UCSD-AML1 (cell line): ENCODE measurements around the gene MCF2L.

ENCODE experiments used
- DNase-seq: peaks from one replicate; lab custom pipeline; 2025; ENCODE audit not compliant: unreplicated experiment; lab: John Stamatoyannopoulos, UW

MCF2L gene

DNA sequence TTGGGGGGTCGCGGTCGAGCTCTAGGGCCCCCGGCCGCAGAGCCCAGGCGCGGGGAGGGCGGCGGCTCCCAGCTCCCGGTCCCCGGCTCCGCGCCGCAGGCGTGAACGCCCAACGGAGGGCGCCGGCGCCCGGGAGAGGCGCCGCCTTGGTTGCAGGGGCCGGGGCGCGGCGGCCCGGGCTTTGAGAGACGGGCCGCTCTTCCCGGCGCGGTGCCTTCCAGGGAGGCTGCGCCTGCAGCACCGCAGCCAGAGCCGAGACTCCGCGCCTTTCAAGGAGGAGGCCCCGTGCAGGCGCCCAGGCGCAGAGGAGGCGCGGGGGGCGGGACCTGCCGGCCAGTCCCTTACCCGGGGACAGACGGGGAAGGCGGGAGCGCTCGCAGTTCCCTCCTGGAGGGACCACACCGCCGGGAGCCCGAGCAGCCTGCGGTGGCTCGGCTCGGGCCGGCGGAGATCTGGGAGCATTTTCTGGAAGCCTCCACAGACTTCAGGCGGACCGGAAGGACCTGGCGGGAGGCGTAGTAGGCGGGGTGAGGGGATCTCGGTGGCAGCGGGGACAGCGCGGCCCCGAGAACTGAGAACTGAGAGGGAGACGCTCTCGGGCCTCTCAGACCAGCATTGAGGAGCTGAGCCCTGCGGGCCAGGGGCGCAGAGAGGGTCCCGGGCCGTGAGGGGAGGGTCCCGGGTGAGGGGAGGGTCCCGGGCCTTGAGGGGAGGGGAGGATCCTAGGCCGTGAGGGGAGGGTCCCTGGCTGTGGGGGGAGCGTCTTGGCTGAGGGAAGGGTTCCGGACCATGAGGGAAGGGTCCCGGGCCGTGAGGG is 25.5 kb upstream of the MCF2L start:
- DNase-seq: no peak

DNA sequence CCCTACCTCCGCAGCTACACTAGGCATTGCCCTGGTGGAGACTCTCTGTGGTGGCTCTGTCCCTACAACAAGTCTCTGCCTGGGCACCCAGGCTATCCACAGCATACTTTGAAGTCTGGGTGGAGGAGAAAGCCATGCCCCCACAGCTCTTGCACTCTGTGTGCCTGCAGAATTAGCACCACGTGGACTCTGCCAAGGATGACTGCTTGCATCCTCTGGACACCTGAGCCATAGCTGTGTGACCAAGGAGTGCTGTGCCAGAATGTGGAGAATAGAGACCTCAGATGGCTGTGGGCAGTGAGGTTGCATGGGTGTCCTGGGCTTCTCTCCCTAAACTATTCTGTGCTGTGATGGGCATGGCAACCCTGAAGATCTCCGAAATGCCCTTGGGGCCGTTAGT is 21.2 kb upstream of the MCF2L start:
- DNase-seq: no peak

DNA sequence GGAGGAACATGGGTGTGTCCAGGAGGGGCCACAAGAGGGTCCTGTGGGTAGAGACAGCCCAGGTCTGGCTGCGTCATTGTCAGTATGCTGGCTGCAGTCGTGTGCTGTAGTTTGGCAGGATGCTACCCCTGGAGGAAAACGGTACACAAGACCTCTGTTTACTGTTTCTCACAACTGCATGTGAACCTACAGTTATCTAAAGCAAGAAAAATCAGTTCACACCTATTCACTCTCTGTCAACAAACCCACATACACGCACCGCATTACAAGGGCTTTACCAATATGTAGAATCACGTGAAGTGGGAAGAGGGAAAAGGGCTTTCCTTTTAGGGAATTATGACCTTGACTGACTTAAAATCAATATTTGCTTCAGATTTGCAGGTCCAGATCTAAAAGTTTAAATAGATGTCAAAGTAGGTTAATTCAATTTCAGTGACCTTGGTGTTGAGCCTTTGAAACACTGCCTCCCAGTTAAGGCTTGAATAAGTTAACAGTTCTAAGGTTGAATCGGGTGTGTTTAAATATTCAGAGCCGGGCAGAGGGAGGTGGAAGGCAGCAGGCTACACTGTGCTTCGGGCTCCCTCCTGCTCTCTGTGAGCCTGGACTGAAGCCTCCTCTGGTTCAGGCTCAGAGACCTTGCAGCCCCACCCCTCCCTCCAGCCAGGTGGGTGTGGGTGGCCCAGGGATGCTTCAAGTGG is 17.2 kb upstream of the MCF2L start:
- no peak for DNase-seq

DNA sequence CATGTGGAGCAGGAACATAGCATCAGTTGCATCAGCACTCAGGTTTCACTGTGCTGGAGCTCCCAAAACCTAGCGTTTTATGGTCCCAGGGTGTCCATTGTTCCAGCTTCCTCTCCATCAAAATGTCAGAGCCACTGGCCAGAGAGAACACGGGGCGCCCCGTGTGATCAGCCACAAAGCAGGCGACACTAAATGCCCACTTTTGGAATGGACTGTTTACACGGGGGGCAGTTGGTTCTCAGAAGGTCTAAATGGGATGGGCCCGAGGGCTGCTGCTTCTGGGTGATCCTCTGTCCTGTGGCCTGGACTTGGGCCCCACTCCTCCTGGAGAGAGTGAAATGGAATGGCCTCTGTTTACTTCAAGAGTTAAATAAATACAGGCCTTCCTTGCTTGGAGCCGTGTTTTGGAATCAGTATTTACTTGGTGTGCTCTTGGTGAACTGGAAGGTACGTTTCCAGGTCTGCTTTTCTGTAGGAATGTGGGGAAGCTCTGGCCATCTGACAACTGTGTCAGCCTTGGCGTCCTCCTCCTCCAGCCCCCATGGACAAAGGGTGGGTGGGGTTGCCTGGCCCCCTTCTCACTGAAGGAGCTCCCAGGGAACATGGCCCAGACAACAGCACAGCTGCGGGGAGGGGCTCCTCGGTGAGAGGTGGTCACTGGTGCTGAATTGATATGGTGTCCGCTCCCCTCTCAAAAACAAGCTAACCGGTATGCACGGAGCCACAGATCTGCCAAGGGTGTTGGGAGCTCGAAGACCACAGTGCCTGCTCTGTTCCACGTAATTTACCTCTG is 16.1 kb upstream of the MCF2L start:
- no peak for DNase-seq

DNA sequence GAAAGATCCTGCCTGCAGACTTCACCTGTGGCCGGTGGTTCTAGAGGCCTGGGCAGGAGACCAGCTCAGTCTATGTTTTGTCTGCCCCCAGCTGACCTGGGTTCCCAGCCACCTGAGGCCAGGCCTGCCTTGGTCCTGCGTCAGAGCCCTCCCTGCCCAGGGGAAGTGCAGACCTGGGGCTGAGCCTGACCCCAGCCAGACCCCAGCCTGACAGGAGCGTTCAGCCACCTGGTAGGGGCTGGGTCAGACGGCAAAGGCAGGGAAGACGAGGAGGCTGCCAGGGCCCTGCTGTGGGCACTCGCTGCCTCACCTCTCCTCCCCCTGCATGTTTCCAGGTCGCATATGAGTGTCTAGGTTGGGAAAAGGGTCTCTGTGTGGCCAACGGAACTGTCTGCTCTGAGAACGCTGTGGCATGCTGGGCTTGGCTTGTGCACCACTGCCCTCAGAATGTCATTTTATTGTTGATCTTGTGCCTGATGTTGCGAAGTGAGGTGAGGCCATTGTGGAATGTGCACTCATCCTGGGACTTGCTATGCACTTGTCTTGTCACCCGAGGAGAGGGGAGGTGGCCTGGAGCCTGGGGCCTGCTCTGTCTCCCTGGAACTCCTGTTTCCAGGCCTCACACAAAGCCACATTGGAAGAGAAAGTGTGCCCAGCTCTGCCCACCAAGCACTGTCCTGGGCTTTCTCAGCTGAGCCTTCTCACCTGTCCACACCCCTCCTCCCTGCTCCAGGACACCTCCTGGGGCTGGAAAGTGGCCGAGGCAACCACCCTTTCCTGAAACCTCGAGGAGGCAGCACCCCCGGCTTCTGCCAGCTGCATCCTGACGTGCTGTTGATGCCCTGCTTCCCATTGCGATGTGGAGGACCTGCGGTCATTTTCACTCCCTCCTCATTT is 15.2 kb upstream of the MCF2L start:
- no peak for DNase-seq

DNA sequence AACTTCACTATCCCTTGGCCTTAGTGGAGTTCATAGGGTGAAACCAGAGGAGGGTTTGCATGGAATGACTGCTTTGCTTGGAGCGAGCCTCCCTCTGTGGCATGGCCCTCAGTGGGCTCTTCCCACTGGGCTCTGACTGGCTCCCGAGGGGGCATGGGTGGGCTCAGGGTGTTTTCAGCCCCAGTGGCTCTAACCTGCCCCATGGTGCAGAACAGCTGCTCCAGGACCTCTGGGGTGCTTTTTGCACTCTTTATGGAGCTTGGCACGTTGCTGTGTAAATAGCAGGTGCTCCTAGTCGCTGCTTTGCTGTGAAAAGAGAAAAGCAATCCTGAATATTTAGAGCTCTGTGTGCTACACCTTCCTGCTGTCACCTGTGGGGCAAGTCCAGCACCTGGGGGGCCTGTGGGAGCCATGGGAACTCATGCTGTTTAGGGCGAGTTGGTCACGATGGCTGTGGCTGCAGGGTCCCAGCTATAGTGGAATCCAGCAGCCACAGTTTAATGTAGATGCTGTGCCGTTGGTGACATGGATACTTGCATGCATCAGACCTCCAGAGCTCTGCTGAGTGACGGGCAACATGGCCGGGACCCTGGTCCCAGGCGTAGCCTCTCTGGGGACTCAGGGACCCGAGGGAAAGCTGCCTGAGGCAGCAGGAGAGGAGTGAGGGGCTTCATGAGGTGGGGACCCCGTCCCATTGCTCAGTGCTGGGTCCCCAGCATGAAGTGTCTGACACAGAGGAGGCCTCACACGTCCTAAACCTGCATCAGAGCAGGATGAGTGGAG is 14.3 kb upstream of the MCF2L start:
- no peak for DNase-seq

DNA sequence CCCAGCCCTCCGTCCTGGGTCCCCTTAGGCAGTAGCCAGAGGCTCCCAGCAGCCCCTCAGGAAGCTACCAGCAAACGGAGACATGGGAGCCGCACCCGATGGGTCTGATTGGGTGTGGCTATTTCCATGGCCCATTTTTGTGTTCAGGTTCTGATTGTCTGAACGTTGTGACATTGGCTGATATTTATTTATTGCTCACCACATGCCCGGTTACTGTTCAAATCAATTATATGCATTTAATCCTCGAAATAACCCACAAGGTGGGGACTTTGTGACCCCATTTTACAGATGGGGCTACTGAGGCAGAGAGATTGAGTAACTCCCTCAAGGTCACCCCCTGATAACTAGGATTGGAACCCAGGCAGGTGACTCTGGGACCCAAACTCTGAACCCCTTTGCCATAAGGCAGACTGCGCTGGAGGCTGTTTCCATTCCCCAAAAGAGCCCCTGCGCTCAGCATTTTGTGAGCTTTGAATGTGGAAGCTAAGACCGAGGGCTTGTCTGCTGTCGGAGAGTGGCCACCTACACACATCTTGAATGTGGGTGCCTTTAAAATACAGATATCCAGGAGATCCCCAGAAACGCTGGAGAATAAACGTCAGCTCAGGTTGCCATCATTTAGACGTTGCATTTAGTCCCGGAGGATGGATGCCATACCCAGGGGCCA is 13.6 kb upstream of the MCF2L start:
- no peak for DNase-seq

DNA sequence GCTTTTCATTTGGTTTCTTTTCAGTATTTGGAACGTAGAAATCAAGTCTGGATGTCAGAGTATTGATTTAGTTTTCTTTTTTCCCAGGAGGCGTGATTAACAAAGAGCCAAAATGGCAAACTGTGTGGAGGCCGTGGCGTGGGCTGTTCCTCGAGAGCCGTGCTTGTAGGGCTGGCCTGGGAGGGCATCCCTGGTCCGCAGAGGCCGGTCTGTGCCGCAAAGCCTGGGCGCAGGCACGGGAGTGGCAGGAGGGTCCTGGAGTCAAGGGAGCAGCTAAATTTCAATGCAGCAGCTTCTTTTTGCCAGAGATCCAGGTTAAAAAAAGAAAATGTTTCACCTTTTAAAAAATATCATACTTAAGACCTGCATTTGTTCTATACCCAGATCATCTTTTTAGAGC is 13.1 kb upstream of the MCF2L start:
- DNase-seq: no peak

DNA sequence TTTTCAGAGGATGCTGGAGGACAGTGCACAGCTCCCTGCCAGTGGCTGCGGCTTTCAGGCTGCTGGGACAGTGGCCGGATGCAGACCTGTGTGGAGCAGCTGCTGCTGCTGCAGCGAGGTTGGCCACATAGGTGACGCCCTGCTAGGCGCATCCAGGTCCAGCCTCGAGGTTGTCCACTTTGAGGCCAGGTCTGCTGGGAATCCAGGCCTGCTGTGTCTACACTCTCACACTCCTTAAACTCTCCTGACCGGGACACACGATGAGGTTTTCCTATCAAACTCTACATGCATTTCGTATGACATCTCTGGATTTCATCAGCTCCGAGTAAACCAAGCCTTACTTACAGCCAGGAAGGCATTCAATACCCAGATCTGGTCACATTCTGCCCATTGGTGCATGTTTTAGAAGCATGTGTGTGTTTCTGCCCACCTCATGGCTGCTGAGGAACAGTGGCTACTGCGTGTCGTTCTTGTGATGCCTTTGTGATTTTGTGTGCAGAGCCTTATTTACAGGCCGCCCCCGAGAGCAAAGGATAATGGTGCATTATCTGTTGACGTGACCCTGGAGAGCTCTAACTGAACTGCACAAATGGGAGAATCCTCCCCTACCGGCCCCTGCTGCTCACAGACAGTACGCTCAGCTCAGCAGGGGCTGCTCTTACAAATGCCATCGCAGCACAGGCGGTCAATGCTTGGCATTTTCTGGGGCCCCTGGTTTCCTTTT is 12.3 kb upstream of the MCF2L start:
- DNase-seq: no peak

DNA sequence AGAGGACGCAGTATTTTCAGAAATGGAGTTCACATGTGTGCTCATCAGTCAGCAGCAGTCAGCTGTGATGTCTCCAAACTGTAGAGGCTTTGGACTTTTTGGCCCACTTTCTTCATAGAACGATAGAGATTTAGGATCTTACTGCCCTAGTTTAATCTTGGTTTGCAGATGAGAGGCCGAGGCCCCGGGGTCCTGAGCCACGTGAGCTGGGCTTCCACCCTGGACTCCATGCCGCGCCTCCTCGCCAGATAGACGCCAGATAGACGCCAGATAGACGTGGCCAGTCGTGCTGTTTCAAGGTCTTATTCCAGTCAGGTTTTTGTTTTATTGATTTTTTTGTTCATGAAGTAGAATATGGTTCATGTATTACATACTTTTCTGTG is 11.7 kb upstream of the MCF2L start:
- no peak for DNase-seq

DNA sequence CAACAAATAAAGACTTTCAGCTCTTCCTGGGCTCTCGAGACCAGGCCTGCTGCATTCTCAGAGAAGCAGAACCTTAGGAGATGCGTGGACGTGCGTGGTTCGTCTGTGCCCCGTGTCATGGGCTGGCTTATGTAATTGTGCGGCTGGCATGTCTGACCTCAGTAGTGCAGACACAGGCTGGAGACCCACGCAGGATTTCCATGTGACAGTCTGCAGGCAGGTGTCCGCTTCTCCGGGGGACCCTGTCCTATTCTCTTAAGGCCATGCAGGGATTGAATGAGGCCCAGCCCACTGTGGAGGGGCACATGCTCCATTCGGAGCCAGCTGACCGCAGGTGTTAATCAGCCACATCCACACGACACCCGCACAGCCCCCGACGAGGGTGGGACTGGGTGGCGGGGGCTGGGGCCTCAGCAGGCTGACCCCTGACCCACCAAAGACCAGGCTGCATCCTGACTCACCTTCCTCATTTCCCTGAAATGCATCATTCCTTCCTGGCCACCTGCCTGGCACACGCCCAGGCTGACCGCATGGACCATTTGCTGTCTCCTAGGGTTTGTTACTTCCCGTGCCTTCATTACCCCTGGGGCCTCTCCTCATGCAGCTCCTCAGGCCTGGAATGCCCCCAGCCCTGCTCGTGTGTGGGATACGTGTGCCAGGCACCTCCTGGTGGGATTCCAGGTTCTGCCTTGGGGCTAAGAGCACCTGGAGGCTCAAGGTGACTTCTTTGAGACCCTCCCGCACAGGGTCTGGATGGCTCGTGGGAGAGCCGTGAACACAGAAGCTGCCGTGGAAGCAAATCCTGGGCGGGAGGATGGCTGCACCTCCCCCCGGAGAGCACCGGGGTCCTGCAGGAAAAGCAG is 10.7 kb upstream of the MCF2L start:
- no peak for DNase-seq

DNA sequence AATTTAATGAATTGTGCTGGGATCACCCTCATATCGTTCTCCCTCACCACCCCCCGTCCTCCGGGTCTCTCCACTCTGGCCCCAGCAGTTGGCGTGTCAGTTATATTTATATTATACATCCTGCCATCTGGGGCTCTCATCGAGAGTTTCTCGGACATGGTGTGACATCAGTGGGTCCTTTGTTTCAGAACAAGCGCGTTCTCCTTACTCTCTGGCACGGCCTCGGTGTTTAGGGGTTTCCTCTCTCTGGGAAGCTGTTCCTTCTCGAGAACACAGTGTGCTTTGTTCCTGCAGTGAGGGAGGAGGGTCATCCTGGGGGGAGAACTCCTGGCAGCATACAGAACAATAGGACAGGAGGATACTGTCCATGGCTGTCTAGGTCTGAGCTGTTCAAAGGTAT is 9.8 kb upstream of the MCF2L start:
- DNase-seq: no peak

DNA sequence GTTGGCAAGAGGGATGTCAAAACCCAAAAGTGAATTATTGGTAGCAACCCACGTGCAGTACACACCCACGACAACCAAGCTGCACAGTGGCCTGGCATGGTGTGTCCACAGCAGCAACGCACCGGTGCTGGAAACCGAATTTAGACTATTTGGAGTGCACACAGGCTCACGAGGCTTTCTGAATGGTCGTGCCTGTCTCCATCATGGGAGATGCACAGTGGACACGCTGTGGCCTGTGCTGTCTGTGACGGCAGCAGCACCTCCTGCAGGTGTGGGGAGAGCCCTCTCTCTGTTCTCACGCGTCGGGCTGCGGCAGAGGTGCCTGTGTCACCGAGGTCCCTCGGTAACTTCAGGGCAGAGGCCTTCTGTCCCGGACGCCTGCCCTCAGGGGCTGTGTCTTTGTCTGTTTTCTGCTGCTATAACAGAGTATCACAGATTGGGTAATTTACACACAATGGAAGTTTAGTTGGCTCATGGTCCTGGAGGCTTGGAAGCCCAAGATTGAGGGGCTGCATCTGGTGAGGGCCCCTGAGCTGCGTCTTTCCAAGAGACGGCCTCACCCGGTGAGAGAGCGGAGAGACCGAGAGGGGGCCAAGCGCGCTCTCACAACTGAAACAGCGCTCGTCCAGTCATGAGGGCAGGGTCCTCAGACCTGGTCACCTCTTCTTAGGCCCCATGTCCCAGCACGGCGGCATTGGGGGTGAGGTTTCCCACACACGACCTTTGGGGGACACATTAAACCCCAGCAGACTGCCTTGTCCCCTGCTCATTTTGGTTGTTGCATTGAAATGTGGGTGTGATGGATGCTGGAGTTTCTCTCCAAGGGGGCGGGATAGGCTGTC is 9.1 kb upstream of the MCF2L start:
- DNase-seq: no peak

DNA sequence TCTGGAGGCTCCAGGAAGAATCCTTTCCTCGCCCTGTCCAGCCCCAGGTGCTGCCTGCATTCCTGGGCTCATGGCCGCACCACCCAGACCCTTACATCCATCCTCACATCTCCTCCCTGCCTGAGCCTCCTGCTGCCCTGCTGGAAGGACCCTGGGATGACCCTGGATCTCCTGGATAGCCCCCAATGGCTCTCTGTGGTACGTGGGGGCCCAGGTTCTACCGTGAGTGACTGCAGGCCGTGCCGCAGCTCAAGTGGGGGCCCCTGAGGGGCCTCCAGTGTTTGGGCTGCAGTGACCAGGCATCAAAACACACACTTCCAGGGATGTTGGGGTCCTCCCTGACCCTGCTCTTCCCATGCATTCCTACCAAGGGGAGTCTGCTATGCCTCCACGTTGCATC is 8.3 kb upstream of the MCF2L start:
- DNase-seq: no peak

DNA sequence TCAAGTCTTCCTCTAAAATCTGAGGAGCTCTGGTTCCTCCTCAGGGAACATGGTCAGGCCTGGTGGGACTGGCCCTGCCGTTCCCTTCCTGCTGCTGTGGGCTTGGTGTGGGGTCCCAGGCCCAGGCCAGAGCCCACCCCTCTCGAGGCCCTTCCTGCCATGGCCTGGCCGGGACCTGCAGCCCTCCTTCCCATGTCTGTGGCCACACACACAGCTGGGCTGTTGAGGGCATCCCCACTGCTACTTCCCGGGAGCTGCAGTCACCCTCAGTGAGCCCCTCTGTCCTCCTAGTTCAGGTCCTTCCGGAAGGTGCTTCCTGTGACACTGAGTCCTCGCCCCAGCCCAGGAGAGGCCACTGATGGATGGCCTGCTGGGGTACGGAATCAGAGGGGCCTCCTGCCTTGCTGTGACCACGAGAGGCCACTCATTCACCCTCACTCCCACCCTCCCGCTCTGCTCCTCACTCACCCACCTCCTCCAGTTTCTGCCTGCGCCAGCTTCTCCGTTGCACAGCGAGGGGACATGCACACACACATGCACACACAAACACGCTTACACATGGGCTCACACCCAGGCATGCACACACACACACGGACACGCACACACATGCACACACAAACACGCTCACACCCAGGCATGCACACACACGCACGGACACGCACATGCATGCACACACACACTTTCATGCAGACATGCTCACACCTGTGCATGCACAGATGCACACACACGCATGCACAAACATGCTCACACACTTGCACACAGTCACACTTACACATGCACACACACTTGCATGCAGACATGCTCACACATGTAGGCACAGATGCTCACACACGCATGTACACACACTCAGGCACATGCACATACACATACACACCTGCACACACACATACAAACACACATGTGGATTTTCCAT is 7.3 kb upstream of the MCF2L start:
- DNase-seq: no peak

DNA sequence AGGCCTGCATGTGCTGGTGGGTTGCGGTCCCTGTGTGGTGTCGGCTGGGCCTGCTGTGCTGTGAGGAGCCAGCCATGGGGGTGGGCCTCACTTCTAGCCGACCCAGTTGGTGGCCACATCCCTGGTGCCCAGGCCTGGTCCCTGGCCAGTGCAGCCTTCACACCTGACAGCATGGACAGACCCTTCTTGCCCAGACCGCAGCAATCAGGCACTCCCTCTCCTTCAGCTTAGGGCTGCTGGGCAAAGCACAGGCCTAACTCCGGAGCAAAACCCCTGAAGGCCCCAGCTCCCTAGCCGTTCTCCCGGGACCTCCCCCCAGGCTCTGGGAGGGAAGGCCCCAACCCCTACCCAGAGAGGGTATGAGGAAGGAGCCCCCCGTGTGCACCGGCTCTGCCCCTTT is 6.6 kb upstream of the MCF2L start:
- no peak for DNase-seq
